Stimulated activated CD4-positive, alpha-beta T cell treated with anti-CD3 and anti-CD28 coated beads, Interleukin-1b, Interleukin-23, amount 100 ng/mL, for 48 hours (primary cell): ENCODE results near the gene MAGI3.
"Not testable (repeated sequence)": the region's sequence is repeated elsewhere in the genome, so short reads cannot be mapped to it uniquely, and the experiment has no call there.

Experiments
- DNase-seq: peaks from one replicate; pipeline ENCODE4 v3.0.0-alpha.2; 2020

The MAGI3 gene

GRCh38 chr1:113717506-113717905 lies 327.2 kb downstream of the MAGI3 start:
- not testable (repeated sequence) for DNase-seq

DNA sequence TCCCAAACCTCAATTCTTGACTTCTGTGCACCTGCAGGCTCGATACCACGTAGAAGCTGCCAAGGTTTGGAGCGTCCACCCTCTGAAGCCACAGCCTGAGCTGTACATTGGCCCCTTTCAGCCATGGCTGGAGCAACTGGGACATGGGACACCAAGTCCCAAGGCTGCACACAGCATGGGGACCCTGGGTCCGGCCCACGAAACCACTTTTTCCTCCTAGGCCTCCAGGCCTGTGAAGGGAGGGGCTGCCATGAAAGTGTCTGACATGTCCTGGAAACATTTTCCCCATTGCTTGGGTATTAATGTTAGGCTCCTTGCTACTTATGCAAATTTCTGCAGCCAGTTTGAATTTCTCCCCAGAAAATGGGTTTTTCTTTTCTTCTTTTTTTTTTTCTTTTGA lies 328.3 kb downstream of the MAGI3 start:
- DNase-seq: not testable (repeated sequence)

GRCh38 chr1:113721010-113721409 lies 330.7 kb downstream of the MAGI3 start:
- DNase-seq: no peak

DNA sequence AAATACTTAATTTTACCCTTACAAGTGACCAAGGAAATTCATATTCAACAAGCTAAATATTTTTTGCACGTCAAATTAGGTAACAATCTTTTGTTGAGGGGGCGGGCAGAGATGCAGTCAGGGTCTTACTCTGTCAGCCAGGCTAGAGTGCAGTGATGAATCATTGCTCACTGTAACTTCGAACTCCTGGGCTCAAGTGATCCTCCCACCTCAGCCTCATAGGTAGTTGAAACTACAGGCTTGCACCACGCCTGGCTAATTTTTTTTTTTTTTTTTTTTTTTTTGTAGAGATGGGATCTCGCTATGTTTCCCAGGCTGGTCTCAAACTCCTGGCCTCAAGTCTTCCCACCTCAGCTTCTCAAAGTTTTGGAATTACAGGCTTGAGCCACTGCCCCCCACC lies 342.5 kb downstream of the MAGI3 start:
- DNase-seq: no peak

GRCh38 chr1:113734357-113735055 lies 344.2 kb downstream of the MAGI3 start:
- DNase-seq: no peak
